Uterus (tissue), 4 donors: ENCODE results near the gene STK25. TPM values are rescaled to one million over a fixed set of nuclear protein-coding genes. Genes with fewer than 3 reads are reported as not detected.

ENCODE experiments used
- DNase-seq, 2 donors: peaks; one replicate each; pipeline ENCODE4 v3.0.0-alpha.2; 2019 to 2020
- H3K27ac ChIP-seq, 2 donors: fragments of 200-600 bp; sonication (generic); 1 replicate in 1 of 2; 2 replicates in 1 of 2; pipeline ENCODE4 v1.5.1; 2016 to 2018
- H3K27me3 ChIP-seq, 2 donors: fragments of 200-600 bp; sonication (generic); one replicate each; pipeline ENCODE4 v1.5.1; 2018 to 2019; ENCODE audit warnings: control low read depth in 1 of 2
- H3K36me3 ChIP-seq, 2 donors: fragments of 200-600 bp; sonication (generic); one replicate each; pipeline ENCODE4 v1.5.1; 2019; ENCODE audit warnings: control low read depth in 1 of 2
- H3K4me1 ChIP-seq, 2 donors: fragments of 200-600 bp; sonication (generic); one replicate each; pipeline ENCODE4 v1.5.1; 2018 to 2019; ENCODE audit warnings: control low read depth in 1 of 2
- H3K4me3 ChIP-seq, 2 donors: fragments of 200-600 bp; sonication (generic); 1 replicate in 1 of 2; 2 replicates in 1 of 2; pipeline ENCODE4 v1.5.1; 2018 to 2019; ENCODE audit warnings: mild to moderate bottlenecking in 1 of 2
- H3K9me3 ChIP-seq, 2 donors: fragments of 200-600 bp; sonication (generic); one replicate each; pipeline ENCODE4 v1.5.1; 2019; ENCODE audit warnings: control low read depth in 1 of 2
- CTCF ChIP-seq, 4 experiments: fragments of 200-600 bp in 2 of 4; fragments of 450-650 bp in 2 of 4; sonication (generic) in 2 of 4; IDR thresholded peaks; one replicate each; pipeline ENCODE4 v1.5.1; 2016 to 2019; ENCODE audit warnings: antibody characterized with exemption in 4 of 4, mild to moderate bottlenecking in 2 of 4, moderate library complexity in 1 of 4
- POLR2A ChIP-seq, 2 donors: fragments of 450-650 bp; IDR thresholded peaks; one replicate each; pipeline ENCODE4 v1.6.1; 2016; ENCODE audit warnings: antibody characterized with exemption in 2 of 2, mild to moderate bottlenecking in 1 of 2, moderate library complexity in 1 of 2
- intact Hi-C: fragments of 100-400 bp; cut with DNase I; formaldehyde crosslinking; loops from one replicate; pipeline ENCODE4 v1.15.1; 2023; ENCODE audit warnings: low total_unique reads
- total RNA-seq, 4 donors: library from RNA; depleted of rRNA in 3 of 4; stranded (reverse); fragments of >200 nt in 3 of 4; gene quantifications; one replicate each; pipeline versions ENCODE4 v1.1.0 to v1.2.4, GENCODE V29; 2014 to 2023
- donor health status: DM: yes; HTN: yes; CAD: no.

STK25 gene
- total RNA-seq, 4 donors from 2014 or later = 77.6 to 191 (median 165) TPM

GRCh38 chr2:241496003-241496707, 12.2 kb downstream of the STK25 start:
- Histone ChIP-seq H3K27ac (no peak overlapping the region), H3K27me3 (no peaks in the 10 kb centered on the region), H3K4me3 (no peak overlapping the region), H3K9me3 (no peaks in the 10 kb centered on the region), H3K36me3 (no peaks in the 10 kb centered on the region), H3K4me1 (no peaks in the 10 kb centered on the region)
- intact Hi-C loops = no loop called here
- TF ChIP-seq POLR2A (IDR thresholded peaks at IDR 0.05) (no peak), CTCF (IDR thresholded peaks at IDR 0.05) (no peak)
- no peak for DNase-seq

GRCh38 chr2:241495172-241496002, 13.0 kb downstream of the STK25 start:
- H3K36me3 ChIP-seq = no peaks in the 10 kb centered on the region
- no peak for TF ChIP-seq CTCF (IDR thresholded peaks at IDR 0.05)
- no peak for TF ChIP-seq POLR2A (IDR thresholded peaks at IDR 0.05)
- intact Hi-C loops = no loop called here
- no peak overlapping the region for H3K27ac ChIP-seq
- DNase-seq = no peak
- no peaks in the 10 kb centered on the region for H3K4me1 ChIP-seq
- H3K4me3 ChIP-seq = no peak overlapping the region
- H3K9me3 ChIP-seq = no peaks in the 10 kb centered on the region
- no peaks in the 10 kb centered on the region for H3K27me3 ChIP-seq

GRCh38 chr2:241494311-241494908, 14.0 kb downstream of the STK25 start:
- intact Hi-C loops = no loop called here
- TF ChIP-seq POLR2A (IDR thresholded peaks at IDR 0.05) (no peak), CTCF (IDR thresholded peaks at IDR 0.05) (no peak)

GRCh38 chr2:241493092-241493491, 15.3 kb downstream of the STK25 start:
- no peak for DNase-seq
- Histone ChIP-seq H3K4me3 (no peak overlapping the region), H3K27ac (no peak overlapping the region), H3K27me3 (no peaks in the 10 kb centered on the region), H3K36me3 (no peaks in the 10 kb centered on the region), H3K4me1 (no peaks in the 10 kb centered on the region), H3K9me3 (no peaks in the 10 kb centered on the region)
- intact Hi-C loops = no loop called here
- TF ChIP-seq CTCF (IDR thresholded peaks at IDR 0.05) = no peak
- no peak for TF ChIP-seq POLR2A (IDR thresholded peaks at IDR 0.05)

More at GRCh38 chr2:241494311-241494908, 14.0 kb downstream of the STK25 start:
- DNase-seq = no peak
- Histone ChIP-seq H3K27ac (no peak overlapping the region), H3K27me3 (no peaks in the 10 kb centered on the region), H3K36me3 (no peaks in the 10 kb centered on the region), H3K4me3 (no peak overlapping the region), H3K4me1 (no peaks in the 10 kb centered on the region), H3K9me3 (no peaks in the 10 kb centered on the region)

GRCh38 chr2:241492174-241492565, 16.2 kb downstream of the STK25 start:
- H3K4me1 ChIP-seq = no peaks in the 10 kb centered on the region
- H3K36me3 ChIP-seq = no peaks in the 10 kb centered on the region
- H3K27me3 ChIP-seq = no peaks in the 10 kb centered on the region
- H3K27ac ChIP-seq = no peak overlapping the region
- no peak for TF ChIP-seq POLR2A (IDR thresholded peaks at IDR 0.05)
- TF ChIP-seq CTCF (IDR thresholded peaks at IDR 0.05) = no peak
- intact Hi-C loops = no loop called here
- no peaks in the 10 kb centered on the region for H3K9me3 ChIP-seq
- DNase-seq = no peak
- H3K4me3 ChIP-seq = no peak overlapping the region
